Mucosa of descending colon (tissue), 3 donors: Measurements from ENCODE around the gene ACBD6. TPM values are rescaled to one million over a fixed set of nuclear protein-coding genes. Genes with fewer than 3 reads are reported as not detected.

ENCODE experiments used
- ATAC-seq: fragments of 200-7000 bp; cut with Tn5 transposase; one replicate; pipeline ENCODE4 v1.9.1; 2020; ENCODE audit warnings: mild to moderate bottlenecking, moderate library complexity
- DNase-seq, 3 donors: peaks; one replicate each; pipeline ENCODE4 v3.0.0-alpha.2; 2020
- H3K36me3 ChIP-seq: fragments of 200-600 bp; one replicate; pipeline ENCODE4 v1.8.0; 2021; ENCODE audit warnings: low read depth, mild to moderate bottlenecking
- H3K4me1 ChIP-seq: fragments of 200-600 bp; one replicate; pipeline ENCODE4 v1.8.0; 2021; ENCODE audit warnings: low read depth, mild to moderate bottlenecking
- H3K4me3 ChIP-seq: fragments of 200-600 bp; one replicate; pipeline ENCODE4 v1.8.0; 2021; ENCODE audit warnings: mild to moderate bottlenecking
- H3K9me3 ChIP-seq: fragments of 200-600 bp; one replicate; pipeline ENCODE4 v1.8.0; 2021; ENCODE audit warnings: mild to moderate bottlenecking
- intact Hi-C, 2 donors: fragments of 100-400 bp; cut with DNase I in 1 of 2; cut with micrococcal nuclease in 1 of 2; formaldehyde crosslinking; loops; one replicate each; pipeline versions ENCODE4 v1.11.0 to v1.11.1; 2022; cut with DNase I, micrococcal nuclease
- total RNA-seq, 3 donors: library from RNA; stranded (reverse); fragmentation: NEBNext Ultra II Directional in 2 of 3; extraction: Animal tissue kit (Norgen Biotek cat#: 25700) in 2 of 3; gene quantifications; one replicate each; pipeline versions ENCODE4 v1.2.1 to v1.2.4, GENCODE V29; 2021 to 2023
- TF ChIP-seq, protein P1 (sequence below): fragments of 200-600 bp; IDR thresholded peaks from one replicate; pipeline ENCODE4 v1.8.0; 2022; ENCODE audit warnings: antibody characterized with exemption, mild to moderate bottlenecking
- donor health status: DM: no; HTN: no; CAD: no; lungs with moderate emphysema.
- donor health status: DM: no; HTN: no; CAD: no.
- donor health status: DM: no; HTN: yes; CAD: no.

The ACBD6 gene
- total RNA-seq, 3 donors from 2014 or later, result 23.3 to 32.8 (median 25.0) TPM

DNA sequence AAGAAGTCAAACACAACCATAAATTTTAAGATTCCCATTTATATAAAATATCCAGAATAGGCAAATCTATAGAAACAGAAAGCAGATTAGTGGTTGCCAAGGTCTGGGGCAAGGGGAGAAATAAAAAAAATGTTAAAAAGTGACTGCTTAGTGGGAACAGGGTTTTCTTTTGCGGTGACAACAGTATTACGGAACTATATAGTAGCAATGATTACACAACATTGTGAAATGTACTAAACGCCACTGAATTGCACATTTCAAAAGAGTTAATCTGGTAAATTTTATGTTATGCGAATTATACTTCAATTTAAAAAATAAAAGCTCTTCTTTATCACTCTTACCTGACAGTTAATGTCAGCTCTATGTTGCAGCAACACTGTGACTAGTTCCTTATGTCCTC, 105.2 kb downstream of the ACBD6 start:
- no peaks in the 10 kb centered on the region for H3K9me3 ChIP-seq
- intact Hi-C loops, result no loop called here
- H3K36me3 ChIP-seq, result no peaks in the 10 kb centered on the region
- ATAC-seq (no peak), DNase-seq (no peak)
- no peaks in the 10 kb centered on the region for H3K4me1 ChIP-seq
- no peak overlapping the region for H3K4me3 ChIP-seq
- TF ChIP-seq, protein P1, sequence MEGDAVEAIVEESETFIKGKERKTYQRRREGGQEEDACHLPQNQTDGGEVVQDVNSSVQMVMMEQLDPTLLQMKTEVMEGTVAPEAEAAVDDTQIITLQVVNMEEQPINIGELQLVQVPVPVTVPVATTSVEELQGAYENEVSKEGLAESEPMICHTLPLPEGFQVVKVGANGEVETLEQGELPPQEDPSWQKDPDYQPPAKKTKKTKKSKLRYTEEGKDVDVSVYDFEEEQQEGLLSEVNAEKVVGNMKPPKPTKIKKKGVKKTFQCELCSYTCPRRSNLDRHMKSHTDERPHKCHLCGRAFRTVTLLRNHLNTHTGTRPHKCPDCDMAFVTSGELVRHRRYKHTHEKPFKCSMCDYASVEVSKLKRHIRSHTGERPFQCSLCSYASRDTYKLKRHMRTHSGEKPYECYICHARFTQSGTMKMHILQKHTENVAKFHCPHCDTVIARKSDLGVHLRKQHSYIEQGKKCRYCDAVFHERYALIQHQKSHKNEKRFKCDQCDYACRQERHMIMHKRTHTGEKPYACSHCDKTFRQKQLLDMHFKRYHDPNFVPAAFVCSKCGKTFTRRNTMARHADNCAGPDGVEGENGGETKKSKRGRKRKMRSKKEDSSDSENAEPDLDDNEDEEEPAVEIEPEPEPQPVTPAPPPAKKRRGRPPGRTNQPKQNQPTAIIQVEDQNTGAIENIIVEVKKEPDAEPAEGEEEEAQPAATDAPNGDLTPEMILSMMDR, result no peak

DNA sequence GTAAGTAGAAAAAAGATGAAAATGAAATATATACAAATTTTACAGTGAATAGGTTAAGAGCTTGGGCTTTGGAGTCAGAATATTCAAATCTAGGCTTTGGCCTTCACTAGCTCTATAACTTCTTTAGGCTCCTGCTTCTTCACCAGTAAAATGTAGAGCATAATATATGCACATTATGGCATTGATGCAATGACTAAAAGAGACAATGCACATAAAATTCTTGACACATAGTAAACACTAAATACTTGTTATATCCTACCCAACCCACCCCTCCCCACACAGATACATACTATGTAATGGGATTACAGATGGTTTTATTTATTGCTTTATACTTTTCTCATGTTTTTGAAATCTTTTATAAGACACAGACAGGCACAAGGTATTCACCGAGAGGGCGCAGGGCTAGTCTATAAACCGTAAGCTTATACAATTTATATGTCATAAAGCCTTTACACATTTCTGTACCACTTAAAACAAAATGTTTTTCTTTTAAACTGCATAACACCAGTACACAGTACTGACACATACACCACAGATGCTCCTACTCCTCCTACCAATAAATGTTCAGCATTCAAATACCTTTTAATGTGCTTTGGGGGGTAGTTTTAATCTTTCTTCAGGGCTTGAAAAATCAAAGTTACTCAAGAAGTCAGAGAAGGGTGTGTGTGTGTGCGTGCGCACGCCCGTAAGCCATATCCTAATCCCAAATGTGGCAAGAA, 109.8 kb downstream of the ACBD6 start:
- DNase-seq (no peak), ATAC-seq (no peak)
- TF ChIP-seq, protein P1, result no peak
- Histone ChIP-seq H3K4me1 (no peaks in the 10 kb centered on the region), H3K4me3 (no peak overlapping the region), H3K9me3 (no peaks in the 10 kb centered on the region), H3K36me3 (no peaks in the 10 kb centered on the region)
- intact Hi-C loops, result no loop called here

DNA sequence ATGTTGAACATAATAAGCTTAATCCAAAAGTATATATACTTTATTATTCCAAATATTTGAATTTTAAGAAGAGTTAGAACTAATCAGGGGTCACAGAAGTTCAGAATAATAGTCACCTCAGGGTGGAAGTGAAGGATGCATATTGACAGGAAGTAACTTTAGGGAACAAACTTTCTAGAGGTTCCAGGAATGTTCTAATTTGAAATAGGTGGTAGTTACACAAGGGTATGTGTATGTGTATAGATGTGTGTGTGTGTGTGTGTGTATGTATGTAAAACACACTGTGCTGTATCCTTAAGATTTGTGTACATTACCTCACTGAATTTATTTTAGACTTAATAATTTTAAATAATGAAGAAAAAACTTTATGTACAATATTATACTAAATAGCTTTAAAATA, 110.4 kb downstream of the ACBD6 start:
- Histone ChIP-seq H3K4me3 (no peak overlapping the region), H3K9me3 (no peaks in the 10 kb centered on the region), H3K4me1 (no peaks in the 10 kb centered on the region), H3K36me3 (no peaks in the 10 kb centered on the region)
- intact Hi-C loops, result no loop called here
- no peak for ATAC-seq
- TF ChIP-seq, protein P1, result no peak
- no peak for DNase-seq

DNA sequence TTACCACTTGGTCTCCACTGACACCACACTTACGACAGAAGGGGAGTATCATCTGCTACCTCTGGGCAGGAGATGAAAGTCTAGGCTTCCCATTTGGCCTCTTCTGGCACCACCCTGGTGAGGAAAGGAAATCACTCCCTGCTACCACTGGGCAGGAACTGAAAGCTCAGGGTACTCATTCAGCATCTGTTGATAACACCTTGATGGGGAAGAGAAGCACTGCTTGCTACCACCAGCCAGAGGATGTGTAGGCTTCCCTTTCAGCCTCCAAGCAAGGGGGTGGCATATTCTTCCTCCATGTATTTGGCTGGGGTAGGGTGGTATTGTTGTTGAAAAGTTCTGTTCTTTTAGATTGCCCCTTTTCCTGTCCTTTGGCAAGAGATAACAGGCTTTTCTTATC, 115.0 kb downstream of the ACBD6 start:
- Histone ChIP-seq H3K4me1 (no peaks in the 10 kb centered on the region), H3K36me3 (no peaks in the 10 kb centered on the region), H3K9me3 (peaks cover 15% of the 10 kb centered on the region), H3K4me3 (no peak overlapping the region)
- TF ChIP-seq, protein P1, result no peak
- ATAC-seq (no peak), DNase-seq (no peak)
- intact Hi-C loops, result no loop called here

DNA sequence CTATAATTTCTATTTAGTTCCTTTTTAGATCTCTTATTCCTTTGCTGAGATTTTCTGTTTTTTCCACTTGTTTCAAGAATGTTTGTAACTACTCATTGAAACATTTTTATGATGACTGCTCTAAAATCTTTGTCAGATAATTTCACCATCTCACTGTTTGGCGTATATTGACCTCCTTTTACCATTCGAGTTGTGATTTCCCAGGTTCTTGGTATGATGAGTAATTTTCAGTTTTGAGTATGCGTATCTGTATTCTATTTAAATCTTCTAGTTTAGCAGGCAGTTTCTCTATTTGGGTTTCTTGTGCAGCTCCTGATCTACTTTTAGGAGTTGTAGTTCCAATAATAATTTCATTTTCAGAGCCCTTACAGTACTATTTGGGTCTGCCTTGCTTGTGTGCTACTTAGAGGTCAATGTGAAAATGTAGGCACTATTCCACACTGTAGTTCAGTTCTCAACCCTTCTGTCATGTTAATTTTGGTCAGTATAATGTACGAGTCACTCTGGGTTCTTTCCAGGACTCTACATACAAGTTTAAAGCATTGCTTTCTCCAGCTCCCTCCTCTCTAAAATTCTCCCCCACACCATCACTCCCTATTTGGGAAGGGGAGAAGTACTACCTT, 115.5 kb downstream of the ACBD6 start:
- DNase-seq (no peak), ATAC-seq (no peak)
- H3K4me1 ChIP-seq, result no peaks in the 10 kb centered on the region
- intact Hi-C loops, result no loop called here
- H3K36me3 ChIP-seq, result no peaks in the 10 kb centered on the region
- TF ChIP-seq, protein P1, result no peak
- peaks cover 15% of the 10 kb centered on the region for H3K9me3 ChIP-seq
- H3K4me3 ChIP-seq, result no peak overlapping the region
